Measurements from ENCODE around the gene HAGHL. TPM values are rescaled to one million over a fixed set of nuclear protein-coding genes. Genes with fewer than 3 reads are reported as not detected.

Gene HAGHL
- total RNA-seq, 1 donor from 2014 or later, result 33.2 TPM

DNA sequence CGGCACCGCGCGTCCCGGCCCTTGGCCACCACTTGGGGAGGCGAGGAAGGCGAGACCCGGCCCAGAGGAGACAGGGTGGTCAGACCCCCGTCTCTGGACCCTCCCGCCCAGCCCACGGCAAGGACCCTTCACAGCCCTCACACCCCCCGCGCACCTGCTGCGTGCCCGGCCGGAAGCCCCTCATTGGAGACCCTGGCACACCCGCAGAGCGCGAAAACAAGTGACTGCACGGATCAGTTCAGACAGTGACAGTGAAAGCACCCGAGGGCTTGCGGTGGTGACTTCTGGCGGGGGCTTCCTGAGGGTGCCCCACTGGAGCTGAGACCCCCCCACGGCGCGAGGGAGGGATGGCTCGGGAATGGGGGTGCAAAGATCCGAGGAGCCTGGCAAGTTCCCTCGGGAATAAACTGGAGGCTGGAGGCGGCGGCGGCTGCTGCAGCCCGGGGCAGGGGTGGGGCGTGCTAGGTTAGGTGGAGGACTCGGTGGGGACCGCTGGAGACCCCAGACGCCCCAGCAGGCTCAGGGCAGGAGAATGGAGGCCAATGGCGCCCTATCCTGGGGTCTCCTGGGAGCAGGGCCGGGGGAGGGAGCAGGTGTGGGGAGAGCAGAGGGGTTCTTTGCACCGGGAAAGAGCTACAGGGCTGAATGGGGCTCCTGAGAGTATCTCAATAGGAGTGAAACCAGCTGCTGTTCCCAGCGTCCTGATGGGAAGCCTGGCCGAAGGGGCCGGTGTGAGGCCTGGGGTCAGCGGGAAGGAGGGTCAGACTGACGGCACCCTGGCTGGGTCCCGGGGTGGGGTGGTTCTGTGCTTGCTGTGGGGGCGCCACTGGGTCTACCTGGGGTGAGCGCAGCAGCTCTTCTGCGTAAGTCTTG, 20.5 kb upstream of the HAGHL start:
- no peaks in the 10 kb centered on the region for H3K36me3 ChIP-seq (ENCODE audit: control insufficient read depth, insufficient read depth, low read length)
- FAIRE-seq (no peak), DNase-seq (ENCODE audit: low read depth) (no peak)
- TF ChIP-seq, protein P1, sequence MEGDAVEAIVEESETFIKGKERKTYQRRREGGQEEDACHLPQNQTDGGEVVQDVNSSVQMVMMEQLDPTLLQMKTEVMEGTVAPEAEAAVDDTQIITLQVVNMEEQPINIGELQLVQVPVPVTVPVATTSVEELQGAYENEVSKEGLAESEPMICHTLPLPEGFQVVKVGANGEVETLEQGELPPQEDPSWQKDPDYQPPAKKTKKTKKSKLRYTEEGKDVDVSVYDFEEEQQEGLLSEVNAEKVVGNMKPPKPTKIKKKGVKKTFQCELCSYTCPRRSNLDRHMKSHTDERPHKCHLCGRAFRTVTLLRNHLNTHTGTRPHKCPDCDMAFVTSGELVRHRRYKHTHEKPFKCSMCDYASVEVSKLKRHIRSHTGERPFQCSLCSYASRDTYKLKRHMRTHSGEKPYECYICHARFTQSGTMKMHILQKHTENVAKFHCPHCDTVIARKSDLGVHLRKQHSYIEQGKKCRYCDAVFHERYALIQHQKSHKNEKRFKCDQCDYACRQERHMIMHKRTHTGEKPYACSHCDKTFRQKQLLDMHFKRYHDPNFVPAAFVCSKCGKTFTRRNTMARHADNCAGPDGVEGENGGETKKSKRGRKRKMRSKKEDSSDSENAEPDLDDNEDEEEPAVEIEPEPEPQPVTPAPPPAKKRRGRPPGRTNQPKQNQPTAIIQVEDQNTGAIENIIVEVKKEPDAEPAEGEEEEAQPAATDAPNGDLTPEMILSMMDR (IDR thresholded peaks at IDR 0.05; ENCODE audit: insufficient read depth, low read length, severe bottlenecking), result no peak
- peaks cover 47% of the 10 kb centered on the region for H3K27me3 ChIP-seq (ENCODE audit: control insufficient read depth, insufficient read depth, low read length)
- no peak overlapping the region for H3K4me3 ChIP-seq (ENCODE audit: low read depth, low read length)

DNA sequence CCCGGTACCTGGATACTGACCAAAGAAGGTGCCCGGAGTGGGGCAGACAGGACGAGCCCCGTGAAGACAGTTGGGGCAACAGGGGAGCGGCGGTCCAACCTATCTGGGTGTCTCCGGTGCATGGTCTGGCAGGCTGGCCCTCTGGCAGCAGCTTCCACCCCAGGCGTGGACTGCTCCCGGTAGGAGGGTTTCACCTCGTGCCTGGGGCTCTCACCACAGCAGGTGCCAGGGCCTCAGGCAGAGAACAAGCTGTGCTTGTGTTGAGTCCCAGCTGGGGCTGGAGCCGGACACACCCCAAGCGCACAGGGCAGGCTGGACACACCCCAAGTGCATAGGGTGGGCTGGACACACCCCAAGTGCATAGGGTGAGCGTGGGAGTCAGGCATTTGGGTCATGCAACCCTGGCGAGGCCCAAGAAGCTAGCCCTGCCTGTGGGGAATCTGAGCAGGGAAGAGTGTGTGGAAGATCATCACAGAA, 19.8 kb upstream of the HAGHL start:
- FAIRE-seq (no peak), DNase-seq (ENCODE audit: low read depth) (no peak)
- H3K27me3 ChIP-seq (ENCODE audit: control insufficient read depth, insufficient read depth, low read length), result peaks cover 42% of the 10 kb centered on the region
- TF ChIP-seq, protein P1 (IDR thresholded peaks at IDR 0.05; ENCODE audit: insufficient read depth, low read length, severe bottlenecking), result no peak
- no peak overlapping the region for H3K4me3 ChIP-seq (ENCODE audit: low read depth, low read length)
- no peaks in the 10 kb centered on the region for H3K36me3 ChIP-seq (ENCODE audit: control insufficient read depth, insufficient read depth, low read length)

DNA sequence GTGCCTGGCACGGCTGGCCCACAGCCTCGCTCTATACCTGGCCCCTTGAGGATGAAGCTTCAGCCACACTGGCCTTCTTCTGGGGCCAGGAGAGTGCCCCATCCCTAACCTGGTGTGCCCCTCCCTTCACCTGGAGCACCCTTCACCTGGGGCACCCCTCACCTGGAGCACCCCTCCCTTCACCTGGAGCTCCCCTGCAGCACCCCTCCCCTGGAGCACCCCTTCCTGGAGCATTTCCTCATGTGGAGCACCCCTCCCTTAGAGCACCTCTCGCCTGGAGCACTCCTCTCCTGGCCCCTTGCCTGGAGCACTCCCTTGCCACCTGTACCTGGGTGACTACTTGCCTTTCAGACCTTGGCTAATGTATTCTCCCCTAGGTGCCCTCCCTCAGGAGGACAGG, 18.9 kb upstream of the HAGHL start:
- TF ChIP-seq, protein P1 (IDR thresholded peaks at IDR 0.05; ENCODE audit: insufficient read depth, low read length, severe bottlenecking), result no peak
- Histone ChIP-seq H3K36me3 (ENCODE audit: control insufficient read depth, insufficient read depth, low read length) (no peaks in the 10 kb centered on the region), H3K27me3 (ENCODE audit: control insufficient read depth, insufficient read depth, low read length) (peaks cover 34% of the 10 kb centered on the region), H3K4me3 (ENCODE audit: low read depth, low read length) (no peak overlapping the region)
- DNase-seq (ENCODE audit: low read depth), result no peak
- FAIRE-seq, result no peak

DNA sequence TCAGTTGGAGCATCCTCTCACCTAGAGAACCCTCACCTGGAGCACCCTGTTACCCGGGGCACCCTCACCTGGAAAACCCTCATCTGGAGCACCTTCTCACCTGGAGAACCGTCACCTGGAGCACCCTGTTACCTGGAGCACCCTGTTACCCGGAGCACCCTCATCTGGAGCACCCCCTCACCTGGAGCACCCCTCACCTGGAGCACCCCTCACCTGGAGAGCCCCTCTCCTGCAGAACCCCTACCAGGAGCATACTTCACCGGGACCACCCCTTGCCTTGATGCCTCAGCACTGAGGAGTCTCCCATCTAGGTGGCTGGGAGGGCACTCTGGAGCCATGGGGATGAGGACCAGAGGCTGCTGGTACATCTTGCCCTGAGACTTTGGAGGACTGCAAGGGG, 17.9 kb upstream of the HAGHL start:
- TF ChIP-seq, protein P1 (IDR thresholded peaks at IDR 0.05; ENCODE audit: insufficient read depth, low read length, severe bottlenecking), result no peak
- DNase-seq (ENCODE audit: low read depth) (no peak), FAIRE-seq (no peak)
- Histone ChIP-seq H3K4me3 (ENCODE audit: low read depth, low read length) (no peak overlapping the region), H3K36me3 (ENCODE audit: control insufficient read depth, insufficient read depth, low read length) (no peaks in the 10 kb centered on the region), H3K27me3 (ENCODE audit: control insufficient read depth, insufficient read depth, low read length) (peaks cover 27% of the 10 kb centered on the region)

DNA sequence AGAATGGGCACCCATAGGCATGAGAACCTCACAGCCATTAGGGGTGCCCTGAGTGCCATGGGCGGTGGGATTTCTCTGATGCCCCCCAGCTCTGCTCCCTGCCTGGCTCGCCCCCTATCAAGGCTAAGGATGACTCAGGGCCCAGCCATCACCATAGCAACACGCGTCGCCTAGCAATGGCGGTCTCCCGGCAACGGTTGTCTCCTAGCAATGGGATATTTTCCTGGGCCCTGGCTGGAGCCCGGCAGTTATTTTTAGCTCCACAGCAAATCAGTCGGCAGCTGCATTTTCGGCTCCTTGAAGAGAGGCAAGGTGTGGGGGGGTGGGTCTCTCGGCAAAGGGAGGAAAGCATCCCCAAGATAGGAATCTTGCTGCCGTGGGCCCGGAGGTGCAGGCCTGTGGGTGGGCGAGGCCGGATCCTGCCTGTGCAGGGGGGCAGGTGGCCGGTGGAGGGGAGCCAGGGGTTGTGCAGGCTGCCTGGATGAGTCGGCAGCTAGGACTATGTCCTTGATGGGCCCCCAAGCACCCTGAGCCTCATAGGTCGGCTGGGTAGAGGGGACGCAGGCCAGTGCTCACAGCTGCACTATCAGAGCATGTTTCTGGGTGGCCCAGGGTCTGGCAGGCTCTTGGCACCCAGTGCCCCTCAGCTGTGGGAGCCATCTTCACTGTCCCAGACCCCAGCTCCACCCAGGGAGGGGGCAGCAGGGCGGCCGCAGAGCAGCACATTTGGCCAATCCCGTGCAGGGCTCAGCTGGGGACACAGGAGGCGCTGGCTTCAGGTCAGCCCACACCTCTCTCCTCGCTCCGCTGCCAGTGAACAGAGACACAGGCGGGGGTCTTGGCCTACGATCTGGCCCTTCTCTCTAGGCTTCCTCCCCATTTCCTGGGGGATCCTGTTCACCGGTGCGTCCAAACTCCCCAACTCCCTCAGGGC, 17.1 kb upstream of the HAGHL start:
- no peak for FAIRE-seq

More for the DNA sequence above, 17.1 kb upstream of the HAGHL start:
- peaks cover 20% of the 10 kb centered on the region for H3K27me3 ChIP-seq (ENCODE audit: control insufficient read depth, insufficient read depth, low read length)
- TF ChIP-seq, protein P1 (IDR thresholded peaks at IDR 0.05; ENCODE audit: insufficient read depth, low read length, severe bottlenecking), result no peak
- peak; percentile 49 for DNase-seq (ENCODE audit: low read depth)
- H3K36me3 ChIP-seq (ENCODE audit: control insufficient read depth, insufficient read depth, low read length), result no peaks in the 10 kb centered on the region
- no peak overlapping the region for H3K4me3 ChIP-seq (ENCODE audit: low read depth, low read length)
